Measurements from ENCODE around the gene ENTPD2.
"Not testable (repeated sequence)": the region's sequence is repeated elsewhere in the genome, so short reads cannot be mapped to it uniquely, and the experiment has no call there.

The ENTPD2 gene

DNA sequence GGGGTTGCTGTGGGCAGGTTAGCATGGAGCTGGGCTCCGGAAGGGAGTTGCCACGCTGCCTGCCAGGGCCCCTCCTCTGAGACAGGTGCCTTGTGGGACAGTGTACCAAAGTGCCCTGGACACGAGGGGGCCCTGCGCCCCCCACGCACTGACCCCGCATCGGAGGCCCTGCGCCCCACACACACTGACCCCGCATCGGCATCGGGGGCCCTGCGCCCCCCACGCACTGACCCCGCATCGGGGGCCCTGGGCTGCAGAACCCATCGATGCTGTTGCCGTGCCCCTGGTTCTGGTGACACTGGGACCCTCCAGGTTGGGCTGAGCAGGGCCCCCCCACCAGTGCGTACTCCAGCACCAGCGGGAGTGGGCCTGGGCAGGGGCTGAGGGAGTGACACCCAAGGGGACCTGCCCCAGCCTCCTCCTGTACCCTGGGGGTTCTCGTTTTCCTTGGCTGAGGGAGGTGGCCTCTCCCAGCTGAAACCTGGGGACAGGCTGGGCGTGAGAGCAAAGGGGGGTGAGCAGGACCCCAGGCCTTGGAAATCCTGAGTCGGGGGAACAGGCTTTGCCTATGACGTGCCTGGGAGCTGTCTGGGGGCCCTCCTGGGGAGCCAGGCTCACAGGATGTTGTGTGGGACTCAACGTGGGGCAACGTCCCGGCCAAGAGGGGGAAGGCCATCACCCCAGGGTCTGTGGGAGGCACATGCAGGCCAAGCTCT is 9.6 kb upstream of the ENTPD2 start:
- no peak for FAIRE-seq

DNA sequence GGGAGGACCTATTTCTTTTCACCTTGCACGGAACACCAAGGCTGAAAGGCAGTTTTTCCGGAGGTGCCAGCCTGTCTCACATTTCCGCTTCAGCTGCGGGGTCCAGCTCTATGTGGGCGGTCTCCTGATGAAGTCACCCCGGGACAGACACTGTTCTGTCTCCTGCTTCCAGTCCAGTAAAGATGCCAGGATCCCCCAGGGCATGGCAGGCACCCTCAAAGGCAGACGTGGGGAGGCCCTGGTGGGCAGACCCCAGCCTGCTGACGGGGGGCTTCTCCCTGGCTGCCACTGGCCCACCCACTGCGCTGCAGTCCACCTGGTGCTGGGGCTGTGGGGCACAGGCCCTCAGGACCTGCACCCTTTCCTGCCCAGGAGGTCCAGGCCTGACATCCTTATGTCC is 8.9 kb upstream of the ENTPD2 start:
- FAIRE-seq = not testable (repeated sequence)

DNA sequence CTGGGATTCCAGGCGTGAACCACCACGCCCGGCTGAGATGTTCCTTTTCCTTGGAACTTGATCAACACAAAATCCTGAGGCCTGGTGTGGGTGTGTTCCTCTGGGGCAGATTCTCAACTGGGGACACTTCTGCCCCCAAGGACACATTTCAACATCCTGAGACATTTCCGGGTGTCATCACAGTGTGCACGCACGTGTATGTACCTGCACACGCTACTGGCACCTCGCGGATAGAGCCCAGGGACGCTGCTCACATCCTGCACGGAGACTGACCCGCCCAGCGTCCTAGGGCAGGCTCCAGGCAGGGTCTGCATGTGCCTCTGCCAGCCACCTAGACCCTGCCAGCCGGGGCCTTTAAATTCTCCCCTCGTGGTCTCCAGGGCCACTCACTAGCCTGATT is 8.5 kb upstream of the ENTPD2 start:
- no peak for FAIRE-seq

DNA sequence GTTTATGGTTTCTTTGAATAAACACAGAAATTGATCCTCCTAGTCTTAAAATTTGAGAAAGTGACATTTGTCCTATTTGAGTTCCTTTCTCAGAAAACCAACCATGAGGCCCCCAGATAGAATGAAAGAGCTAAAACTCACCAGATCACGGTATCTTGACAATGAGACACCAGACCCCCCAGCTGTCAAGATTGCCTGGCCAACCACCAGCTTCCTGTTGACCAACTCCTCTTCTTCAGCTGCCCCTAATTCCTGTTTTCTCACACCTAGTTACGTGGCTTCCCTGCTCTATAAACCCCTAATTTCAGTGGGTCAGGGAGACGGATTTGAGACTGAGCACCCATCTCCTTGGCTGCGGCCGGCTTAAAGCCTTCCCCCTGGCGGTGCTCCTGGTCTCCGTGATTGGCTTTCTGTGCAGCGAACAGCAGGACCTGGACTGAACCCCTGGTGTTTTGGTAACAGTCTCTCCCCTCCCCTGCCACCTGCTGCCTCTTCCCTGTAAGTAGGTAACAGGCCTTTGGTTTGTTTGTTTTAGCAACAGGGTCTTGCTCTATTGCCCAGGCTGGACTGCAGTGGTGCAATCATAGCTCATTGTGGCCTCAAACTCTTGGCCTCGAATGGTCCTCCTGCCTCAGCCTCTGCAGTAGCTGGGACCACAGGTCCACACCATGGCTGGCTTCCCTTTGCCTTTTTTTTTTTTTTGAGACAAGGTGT is 4.8 kb upstream of the ENTPD2 start:
- FAIRE-seq = no peak

DNA sequence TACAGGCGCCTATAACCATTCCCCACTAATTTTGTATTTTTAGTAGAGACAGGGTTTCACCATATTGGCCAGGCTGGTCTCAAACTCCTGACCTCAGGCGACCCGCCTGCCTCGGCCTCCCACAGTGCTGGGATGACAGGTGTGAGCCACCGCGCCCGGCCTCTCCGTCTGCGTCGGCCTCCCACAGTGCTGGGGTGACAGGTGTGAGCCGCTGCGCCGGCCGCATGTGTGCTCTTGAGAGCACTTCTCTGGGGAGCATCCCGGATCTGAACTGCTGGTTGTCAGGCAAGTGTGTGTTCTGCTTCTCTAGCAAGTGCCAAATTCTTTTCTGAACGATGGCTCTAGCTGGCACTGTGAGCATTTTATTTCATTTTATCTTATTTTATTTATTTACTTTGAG is 3.7 kb upstream of the ENTPD2 start:
- FAIRE-seq = no peak

DNA sequence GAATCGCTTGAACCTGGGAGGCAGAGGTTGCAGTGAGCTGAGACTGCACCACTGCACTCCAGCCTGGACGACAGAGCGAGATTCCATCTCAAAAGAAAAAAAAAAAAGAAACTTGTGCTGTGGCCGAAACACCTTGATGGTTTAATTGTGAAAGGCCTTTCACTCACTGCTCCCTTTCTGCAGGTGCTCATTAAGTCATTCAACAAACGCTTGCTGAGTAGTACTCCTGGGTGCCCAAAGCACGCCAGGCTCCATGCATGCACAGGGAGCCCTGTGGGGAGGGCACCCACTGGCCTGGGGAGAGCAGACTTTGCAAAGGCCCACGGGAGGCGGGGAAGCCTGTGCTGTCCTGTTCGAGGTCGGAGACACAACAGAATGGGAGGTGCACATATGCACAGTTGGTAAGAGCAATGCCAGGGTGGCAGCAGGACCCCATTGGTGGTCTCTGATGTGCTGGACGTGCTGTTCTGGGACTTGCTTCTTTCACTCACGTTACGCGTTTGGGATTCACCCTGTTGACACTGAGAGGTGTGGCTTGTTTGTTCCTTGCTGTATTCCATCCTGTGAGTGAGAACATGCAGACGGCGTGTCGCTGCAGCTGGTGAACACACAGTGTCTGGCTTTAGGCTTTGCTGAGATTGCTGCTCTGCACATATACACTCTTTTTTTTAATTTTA is 3.0 kb upstream of the ENTPD2 start:
- FAIRE-seq = no peak

DNA sequence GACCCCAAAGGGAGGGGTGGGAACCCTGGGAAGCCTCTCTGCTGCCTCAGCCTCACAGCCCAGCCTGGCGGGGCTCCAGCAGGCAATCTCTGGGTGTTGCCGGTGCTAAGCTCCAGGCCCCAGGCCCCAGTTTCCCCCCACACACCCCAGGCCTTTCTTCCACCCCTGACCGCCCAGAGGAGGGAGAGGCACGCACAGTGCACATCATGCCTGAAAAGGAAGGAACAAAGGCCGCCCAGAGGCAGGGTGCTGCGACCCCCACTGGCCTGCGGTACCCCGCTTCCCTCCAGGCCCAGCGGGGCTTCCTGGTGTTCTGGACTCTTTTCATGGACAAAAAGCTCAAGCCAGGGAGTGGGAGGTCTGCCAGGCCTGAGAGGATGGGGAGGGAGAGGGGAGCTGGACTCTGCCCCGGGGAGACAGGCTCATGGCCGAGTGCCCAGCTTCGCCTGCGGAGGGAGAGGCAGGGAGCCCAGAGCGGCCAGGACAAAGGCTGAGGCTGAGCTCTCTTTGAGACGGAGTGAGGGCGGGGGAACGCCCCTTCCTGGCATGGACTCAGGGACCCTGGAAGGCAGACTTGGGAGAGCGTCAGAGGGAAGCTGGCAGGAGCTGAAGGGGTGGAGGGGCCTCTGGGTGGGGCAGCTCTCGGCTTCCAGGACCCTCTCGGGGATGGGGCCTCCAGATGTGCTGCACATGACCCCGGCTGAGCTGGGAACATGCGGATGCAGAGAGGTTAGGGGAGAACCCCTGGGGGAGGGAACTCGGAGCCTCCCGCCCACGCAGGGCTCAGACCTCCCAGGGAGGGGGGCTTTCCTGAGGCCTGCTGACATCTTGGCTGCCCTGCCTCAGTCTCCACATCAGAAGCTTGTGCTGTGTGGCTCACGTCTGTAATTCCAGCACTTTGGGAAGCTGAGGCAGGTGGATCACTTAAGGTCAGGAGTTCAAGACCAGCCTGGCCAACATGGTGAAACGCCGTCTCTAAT is 1.8 kb upstream of the ENTPD2 start:
- FAIRE-seq = no peak

DNA sequence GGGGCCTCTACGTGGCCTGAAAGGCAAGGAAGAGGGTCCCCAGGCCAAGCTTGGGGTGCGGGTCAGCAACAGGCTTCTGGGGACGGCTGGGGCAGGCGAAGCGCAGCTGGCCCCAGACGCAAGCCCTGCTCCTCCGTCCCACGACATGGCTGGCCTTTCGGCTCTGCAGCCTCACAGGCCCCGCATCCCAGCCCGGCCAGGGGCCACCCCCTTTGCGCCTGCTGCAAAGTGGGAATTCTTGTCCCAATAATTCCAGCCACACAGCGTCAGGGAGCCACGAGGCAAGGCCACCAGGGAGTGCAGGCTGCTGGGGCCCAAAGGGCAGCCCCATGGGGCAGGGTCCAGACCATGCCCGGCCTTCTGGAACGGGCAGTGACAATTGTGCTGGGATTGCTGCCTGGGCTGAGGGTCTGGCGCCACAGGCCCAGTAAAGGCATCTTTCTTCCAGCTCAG is 1.1 kb upstream of the ENTPD2 start:
- no peak for FAIRE-seq

DNA sequence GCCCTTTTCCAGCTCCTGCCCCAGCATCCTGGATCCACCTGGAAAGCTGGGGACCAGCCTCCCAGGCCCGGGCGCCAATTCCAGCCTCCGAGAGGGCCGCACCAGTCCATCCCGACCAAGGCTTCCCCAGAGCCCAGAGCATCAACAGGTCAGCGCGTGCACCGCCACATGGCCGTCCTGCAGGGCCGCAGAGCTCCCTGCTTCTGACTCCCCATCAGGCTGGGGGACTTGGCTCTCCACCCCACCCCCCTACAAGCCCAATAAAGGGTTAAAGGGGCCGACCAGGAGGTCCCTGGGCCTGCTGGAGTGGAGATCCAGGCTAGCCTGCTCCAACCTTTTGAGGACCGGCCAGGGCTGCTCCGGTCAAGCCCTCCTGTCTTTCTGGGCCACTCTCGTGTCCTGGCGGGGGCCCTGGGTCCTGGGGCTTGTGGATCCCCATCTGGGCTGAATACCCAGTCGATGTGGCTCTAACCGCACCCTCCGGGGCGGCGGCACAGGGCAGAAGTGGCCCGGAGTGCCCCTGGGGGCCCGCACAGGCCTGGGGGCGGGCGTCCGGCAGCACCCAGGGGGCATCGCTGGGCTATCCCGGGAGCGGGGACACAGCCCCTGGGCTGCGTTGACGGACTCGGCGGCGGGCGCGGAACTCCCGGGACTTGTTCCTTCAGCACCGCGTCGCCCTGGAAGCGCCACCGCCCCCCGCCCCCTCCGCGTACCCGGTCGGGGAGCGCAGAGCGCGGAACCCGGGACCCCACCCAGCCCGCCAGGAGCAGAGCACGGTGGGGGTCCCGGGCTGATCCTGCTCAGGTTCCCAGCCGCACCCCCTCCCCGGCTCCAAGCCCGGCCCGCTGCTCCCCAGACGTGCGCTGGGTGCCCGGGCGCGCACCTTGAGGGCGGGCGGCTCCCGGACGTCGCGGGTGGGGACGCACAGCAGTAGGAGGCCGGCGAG is 590 bp downstream of the ENTPD2 start:
- no peak for FAIRE-seq

DNA sequence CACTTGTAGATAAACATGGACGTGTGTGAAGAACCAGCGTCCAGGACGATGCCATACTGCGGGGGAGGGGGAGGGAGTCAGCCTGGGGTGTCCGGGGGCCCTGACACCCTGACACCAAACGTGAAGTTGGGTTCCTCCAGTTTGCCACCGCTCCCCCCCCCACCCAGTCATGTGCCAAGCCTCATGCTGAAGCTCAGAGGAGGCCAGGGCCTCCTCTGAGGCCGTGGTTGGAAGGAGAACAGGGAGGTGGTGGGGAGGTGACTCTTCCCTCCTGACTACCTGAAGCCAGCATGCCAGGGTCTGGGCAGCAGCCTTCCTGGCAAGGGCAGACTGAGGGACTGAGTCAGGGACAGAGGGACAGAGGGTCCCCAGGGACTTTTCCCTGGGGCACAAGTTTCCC is 1.6 kb downstream of the ENTPD2 start:
- no peak for FAIRE-seq

DNA sequence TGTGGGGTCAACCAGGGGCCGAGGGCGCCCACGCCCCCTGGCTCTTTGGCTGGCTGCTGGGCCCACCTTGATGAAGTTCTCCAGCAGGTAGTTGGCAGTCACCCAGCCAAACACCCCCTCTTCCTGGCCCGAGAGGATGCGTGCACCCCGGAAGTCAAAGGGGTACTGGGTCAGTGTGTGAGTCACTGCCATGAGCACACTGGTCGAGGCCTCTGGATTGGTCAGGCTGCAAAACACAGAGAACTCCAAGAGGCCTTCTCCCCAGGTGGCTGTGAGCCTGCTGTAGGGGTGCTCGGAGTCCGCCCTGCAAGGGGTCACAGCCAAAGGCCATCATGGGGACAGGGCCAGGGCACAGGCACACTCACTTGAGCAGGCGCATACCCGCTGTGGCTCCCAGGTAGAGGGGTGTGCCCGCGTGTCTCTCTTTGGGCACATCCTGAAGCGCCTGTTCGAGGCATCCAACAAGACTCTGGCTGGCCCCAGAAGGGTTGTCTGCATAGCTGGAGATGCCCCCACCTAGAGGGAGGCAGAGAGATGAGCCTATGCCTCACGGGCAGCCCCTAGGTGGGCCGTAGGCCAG is 2.6 kb downstream of the ENTPD2 start:
- FAIRE-seq = no peak

DNA sequence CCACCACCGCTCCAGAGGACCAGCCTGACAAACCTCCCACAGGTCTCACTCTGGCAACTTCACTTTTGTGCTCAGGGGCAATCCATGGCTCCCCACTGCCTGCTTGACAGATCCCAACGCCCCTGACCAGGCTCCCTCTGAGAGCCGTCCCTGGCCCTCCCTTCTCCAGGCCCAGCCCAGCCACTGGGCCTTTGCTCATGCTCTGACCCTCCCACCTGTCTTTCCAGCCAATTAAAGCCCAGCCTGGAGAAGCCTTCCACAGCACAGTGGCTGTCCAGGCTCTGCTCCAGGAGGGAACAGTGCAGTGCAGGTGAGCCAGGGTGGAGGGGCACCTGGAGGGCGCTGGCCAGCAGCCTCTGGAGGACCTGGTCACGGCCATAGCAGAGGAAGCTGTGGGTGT is 3.3 kb downstream of the ENTPD2 start:
- no peak for FAIRE-seq

DNA sequence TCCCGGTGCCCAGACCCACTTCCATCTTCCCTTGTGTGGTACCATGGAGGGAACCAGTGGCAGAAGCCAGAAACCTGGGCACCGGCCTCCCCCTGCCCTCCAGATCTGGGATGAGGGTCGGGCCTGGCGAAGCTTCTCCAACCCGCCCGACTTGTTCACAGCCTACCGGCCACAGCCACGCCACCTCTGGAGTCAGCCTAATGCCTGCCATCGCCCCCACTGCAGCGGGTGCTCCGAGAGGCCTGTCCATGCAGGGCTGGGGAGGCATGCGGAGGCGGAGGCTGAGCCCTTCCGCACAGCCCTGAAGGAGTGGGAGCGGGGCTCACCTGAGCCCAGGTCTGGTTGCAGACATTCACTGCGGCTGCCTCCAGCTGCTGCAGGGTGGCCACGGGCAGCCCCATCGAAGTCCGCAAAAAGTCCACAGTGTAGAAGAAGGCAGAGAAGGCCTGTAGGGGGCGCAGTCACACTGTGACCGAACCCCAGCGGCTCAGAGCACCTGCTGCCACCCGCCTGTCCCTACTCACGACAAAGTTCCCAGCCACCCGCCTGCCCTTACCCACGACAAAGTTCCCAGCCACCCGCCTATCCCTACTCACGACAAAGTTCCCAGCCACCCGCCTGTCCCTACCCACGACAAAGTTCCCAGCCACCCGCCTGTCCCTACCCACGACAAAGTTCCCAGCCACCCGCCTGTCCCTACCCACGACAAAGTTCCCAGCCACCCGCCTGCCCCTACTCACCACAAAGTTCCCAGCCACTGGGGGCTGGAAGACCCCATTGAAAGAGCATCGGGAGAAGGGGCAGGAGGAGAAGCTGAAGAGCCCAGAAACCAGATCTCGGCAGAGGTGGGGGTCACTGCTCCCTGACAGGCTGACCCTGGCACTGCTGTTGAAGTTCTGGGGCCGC is 4.1 kb downstream of the ENTPD2 start:
- FAIRE-seq = no peak

DNA sequence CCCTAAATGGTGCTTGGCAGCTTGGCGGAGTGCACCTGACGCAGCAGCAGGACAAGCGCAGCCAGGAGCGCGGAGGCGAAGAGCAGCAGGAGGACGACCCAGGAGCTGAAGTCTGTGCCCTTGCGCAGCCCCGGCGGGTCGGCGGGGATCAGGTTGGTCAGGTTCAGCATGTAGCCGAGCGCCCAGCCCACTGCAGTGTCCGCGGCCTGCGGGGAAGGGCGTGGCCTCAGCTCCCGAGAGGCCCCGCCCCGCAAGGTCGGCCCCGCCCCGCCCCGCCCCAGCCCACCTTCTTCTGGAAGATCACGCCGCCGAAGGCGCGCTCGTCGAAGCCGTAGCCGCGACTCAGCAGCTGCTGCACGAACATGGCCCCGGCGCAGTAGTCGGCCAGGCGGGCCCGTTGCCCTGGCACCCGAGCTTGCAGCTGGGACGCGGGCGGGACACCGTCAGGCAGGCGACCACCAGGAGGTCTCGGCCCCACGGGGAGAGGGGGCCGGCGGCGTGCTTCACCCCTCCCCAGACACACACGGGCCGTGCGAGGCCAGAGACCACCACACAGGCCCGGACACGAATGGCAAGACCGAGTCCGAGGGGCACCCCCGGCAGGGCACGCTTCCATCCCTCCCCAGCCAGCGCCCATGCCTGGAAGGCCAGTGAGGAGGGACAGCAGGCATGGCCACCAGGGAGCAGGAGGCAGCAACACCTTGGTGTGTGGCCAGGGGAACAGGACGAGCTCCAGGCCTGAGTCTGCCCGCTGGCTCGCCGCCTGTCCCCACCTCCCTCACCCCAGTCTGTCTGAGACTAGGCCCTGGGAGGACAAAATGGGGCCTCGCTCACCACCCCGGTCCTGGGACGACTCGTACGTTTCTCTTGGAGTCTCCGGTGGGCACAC is 5.0 kb downstream of the ENTPD2 start:
- no peak for FAIRE-seq

DNA sequence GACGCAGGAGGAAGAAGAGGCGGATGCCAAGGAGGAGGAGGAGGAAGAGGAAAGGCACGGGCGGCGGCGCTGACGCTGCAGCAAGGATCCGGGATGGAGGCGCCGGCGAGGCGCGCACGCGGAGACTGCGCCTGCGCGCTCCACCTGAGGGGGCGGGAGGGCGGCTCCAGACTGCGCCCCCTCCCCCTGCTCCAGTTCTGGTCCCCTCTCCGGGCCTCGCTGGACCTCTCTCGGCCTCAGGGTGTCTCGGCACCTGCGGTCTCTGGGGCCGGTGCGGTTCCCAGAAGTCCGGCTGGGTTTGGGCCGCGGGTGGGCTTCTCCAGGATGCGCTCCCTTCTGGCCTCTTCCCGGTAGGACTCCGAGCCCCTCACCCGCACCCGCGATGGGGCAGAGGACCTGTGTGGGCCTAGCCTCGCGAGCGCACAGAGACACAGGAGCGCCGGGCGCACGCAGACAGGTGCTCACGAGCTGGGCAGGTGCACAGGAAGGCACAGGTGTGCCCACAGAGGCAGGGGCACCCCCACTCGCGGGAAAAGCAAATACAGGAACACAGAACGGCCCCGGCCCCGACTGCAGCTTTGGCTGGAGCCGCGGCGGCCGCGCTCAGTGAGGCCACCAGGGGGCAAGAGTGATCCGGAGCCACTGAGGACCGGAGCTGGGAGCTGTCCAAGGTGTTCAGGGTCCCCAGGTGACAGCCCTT is 7.6 kb downstream of the ENTPD2 start, which contains the start of gene NPDC1:
Gene NPDC1 (minus strand): TSS at position 90 of the 700 bp plus-strand sequence. CDS start 188 bp downstream, outside the sequence.
- peak; percentile 49 for FAIRE-seq

DNA sequence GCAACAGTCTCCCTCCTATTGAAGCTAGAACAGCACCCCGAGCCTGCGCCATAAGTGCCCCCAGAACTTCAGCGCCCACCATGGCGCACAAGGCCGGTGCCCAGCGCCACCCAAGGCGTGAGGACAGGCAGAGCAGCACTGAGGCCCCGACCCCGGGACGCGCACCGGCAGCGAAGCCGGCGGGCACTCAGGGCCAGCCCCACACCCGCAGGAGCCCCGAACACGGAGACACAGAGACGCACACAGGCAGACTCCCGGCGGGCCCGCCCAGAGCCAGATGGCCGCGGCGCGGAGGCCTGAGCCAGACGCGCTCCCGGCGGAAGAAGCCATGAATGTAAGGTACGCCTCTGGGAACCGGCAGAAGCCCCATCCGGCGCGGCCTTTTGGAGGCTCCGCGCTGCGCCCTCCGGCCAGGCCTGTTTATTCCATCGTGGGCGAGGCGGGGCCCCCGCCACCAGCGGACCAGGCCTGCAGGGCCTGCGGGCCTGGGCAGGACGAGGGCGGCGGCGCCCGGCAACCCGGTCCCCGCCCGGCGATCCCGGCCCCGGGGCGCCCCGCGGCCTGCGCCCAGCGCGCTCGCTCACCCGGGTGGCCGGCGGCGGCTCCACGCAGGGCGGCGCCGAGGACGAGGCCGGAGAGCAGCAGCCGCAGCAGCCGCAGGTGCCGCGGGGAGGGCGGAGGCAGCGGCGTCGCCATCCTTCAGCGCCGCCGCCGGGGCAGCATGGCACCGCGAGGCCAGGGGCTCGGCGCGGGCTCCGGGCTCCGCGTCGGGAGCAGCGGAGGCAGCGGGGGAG is 8.4 kb downstream of the ENTPD2 start:
- no peak for FAIRE-seq

DNA sequence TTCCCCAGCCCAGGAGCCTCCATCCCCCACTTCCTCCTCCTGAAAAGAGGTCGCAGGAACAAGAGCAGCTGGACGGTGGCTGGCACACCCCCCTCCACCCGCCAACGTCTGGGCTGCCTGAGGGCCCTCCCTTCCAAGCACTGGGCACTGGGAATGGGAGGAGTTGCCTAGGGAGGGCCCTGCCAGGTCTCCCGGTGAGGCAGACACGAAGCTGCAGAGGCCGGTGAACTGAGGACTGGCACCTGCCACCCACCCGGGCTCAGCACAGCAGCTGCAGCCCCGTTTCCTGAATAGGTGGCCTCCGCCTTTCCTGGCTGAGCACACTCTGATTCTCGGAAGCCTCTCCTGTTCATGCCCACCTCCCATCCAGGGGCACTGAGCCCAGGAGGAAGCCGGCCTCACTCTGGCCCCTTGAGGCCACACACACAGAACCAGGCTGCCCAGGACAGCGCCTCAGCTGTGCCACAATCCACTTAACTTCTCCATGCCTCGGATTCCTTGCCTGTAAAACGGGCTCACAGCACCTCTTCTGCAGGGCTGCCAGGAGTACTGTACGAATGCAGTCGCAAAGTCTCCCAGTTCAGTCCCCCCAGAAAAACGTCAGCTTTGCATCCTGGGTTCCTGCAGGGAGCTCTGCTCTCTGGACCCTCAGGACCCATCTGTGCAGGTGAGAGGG is 9.2 kb downstream of the ENTPD2 start:
- FAIRE-seq = no peak

All from G401.6 (cell line).